Measurements from ENCODE around the gene LRRC49.

DNA sequence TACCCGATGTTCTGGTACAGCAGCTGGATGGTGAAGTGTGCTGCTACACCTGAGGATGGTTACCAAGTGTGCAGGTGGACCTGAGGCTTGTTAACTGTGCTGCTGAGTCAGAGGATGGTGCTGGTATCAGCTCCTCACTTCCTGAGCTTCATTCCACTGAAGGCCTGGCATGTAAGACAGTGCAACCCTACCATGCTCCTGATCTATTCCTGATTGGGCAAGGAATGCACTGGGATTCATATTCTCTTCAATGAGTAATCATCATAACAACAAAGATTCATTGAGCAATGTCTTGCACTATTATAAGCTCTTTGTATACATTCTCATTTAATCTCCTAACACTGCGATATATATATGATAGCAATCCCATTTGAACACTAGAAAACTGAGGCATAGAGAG lies 159.7 kb downstream of the LRRC49 start:
- TF ChIP-seq, protein P1, sequence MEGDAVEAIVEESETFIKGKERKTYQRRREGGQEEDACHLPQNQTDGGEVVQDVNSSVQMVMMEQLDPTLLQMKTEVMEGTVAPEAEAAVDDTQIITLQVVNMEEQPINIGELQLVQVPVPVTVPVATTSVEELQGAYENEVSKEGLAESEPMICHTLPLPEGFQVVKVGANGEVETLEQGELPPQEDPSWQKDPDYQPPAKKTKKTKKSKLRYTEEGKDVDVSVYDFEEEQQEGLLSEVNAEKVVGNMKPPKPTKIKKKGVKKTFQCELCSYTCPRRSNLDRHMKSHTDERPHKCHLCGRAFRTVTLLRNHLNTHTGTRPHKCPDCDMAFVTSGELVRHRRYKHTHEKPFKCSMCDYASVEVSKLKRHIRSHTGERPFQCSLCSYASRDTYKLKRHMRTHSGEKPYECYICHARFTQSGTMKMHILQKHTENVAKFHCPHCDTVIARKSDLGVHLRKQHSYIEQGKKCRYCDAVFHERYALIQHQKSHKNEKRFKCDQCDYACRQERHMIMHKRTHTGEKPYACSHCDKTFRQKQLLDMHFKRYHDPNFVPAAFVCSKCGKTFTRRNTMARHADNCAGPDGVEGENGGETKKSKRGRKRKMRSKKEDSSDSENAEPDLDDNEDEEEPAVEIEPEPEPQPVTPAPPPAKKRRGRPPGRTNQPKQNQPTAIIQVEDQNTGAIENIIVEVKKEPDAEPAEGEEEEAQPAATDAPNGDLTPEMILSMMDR (IDR thresholded peaks at IDR 0.05) = no peak
- TF ChIP-seq POLR2A (IDR thresholded peaks at IDR 0.05) = no peak

Data from Peyer's patch (tissue), 4 donors.